Lung microvascular endothelial cell (primary cell): ENCODE measurements around the gene MUC5AC. TPM values are rescaled to one million over a fixed set of nuclear protein-coding genes. Genes with fewer than 3 reads are reported as not detected.
"Not testable (repeated sequence)": the region's sequence is repeated elsewhere in the genome, so short reads cannot be mapped to it uniquely, and the experiment has no call there.

Experiments used
- DNase-seq, 2 donors: peaks; one replicate each; pipeline versions ENCODE4 v3.0.0 to v3.0.0-alpha.2; 2010; ENCODE audit warnings: low read depth in 2 of 2
- total RNA-seq: library from RNA; depleted of rRNA; stranded (reverse); fragments of >200 nt; gene quantifications from 2 replicates; pipeline ENCODE4 v1.2.1, GENCODE V29; 2014

MUC5AC gene
- total RNA-seq, 1 donor from 2014 or later, result not detected

DNA sequence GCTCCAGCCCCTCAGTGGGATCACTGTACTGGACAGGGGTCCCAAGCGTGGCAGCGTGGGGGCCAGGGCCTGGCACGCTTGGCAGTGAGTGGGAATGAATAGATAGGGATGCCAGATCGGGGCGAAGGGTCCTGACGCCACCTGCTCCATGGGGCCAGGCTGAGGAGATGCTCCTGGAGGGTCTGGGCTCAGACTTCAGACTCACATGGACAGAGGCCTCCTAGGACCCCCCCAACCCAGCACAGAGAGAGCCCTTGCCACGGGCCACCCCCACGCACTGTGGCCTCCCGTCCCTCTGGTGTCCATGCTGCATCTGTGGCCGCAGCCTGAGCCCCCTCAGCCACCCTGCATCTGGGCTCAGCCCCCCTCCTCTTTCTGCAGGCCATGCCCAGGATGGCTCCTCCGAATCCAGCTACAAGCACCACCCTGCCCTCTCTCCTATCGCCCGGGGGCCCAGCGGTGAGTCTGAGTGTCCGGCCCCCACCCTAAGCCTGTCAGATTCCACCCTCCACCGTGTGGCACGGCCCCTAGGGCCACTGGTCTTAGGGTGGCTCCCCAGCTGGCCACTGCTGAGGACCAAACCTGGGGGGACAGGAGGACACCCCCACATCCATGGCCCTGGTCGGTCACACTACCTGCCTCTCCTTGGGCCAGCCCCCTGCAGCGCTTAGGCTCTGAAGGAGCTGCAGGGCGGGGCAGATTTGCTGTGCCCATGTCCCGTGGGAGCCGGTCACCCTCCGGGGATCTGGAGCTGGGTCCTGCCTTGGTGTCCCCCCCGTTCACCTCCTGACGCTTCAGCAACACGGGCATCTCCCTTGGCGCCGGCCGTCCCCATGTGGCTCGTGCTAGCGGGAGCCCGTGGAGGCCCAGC is 2.7 kb downstream of the MUC5AC start:
- no peak for DNase-seq

DNA sequence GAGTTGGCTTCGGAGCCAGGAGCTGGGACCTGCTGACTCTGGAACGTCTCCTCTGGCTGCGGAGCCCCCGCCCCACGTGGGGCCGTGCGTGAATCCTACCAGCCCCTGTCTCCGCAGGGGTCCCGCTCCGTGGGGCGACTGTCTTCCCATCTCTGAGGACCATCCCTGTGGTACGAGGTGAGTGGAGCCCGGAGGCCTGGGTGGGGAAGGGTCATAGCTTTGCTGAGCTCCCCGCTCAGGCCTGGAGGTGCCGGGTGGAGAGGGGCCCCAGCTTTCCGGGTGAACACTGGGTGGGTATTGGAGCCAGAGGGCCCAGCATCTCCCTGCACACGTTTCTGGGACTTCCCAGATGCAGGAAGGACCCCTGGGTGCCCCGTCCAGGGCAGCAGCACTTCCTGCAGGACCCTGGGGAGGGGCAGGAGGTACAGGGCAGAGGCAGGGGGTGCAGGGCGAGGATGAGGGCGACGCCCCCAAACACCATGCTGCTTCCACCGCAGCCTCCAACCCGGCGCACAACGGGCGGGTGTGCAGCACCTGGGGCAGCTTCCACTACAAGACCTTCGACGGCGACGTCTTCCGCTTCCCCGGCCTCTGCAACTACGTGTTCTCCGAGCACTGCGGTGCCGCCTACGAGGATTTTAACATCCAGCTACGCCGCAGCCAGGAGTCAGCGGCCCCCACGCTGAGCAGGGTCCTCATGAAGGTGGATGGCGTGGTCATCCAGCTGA is 3.8 kb downstream of the MUC5AC start:
- no peak for DNase-seq

DNA sequence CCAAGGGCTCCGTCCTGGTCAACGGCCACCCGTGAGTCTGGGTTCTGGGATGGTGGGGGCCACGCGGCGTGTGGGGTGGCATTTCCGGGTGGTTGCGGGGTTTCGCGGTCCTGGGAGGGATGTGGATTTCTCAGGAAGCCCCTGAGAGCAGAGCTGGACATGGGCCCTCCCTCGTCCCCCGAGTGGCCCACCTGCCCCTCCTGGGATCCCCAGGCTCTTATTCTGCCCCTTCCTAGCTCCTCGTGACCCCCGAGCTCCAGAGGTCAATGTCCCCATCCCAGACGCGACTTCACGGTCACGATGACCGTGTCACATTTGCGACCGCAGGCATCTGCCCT is 4.4 kb downstream of the MUC5AC start:
- DNase-seq, result no peak

DNA sequence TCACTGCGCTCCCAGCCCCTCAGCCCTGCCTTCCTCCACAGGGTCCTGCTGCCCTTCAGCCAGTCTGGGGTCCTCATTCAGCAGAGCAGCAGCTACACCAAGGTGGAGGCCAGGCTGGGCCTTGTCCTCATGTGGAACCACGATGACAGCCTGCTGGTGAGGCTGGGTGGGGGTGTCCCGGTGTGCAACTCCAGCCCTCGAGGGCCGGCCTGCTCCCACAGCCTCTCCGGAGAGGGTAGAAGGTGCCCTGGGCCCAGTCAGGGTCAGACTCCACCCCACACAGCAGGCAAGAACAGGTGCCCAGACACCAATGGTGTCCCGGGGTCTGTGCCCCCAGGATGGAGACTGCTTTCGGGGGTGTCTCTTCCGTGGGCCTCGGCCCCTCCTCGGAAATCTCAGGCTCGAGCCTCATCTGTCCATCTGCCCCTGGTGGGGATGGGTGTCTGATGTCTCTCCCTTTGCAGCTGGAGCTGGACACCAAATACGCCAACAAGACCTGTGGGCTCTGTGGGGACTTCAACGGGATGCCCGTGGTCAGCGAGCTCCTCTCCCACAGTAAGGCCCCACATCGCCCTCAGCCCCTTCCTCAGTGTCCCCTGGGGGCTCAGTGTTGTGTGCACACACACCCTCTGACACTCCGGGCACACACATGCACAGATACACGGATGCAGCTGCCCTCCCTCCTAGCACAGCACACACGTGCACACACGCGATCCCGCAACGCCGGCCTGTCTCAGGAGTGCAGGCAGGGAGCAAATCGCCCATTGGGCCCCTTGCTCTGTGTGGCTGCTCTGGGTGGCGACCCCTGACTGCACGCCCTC is 4.9 kb downstream of the MUC5AC start:
- no peak for DNase-seq

- no peak for DNase-seq
These were observed 5.7 kb downstream of the MUC5AC start for GRCh38 chr11:1163321-1163910.

DNA sequence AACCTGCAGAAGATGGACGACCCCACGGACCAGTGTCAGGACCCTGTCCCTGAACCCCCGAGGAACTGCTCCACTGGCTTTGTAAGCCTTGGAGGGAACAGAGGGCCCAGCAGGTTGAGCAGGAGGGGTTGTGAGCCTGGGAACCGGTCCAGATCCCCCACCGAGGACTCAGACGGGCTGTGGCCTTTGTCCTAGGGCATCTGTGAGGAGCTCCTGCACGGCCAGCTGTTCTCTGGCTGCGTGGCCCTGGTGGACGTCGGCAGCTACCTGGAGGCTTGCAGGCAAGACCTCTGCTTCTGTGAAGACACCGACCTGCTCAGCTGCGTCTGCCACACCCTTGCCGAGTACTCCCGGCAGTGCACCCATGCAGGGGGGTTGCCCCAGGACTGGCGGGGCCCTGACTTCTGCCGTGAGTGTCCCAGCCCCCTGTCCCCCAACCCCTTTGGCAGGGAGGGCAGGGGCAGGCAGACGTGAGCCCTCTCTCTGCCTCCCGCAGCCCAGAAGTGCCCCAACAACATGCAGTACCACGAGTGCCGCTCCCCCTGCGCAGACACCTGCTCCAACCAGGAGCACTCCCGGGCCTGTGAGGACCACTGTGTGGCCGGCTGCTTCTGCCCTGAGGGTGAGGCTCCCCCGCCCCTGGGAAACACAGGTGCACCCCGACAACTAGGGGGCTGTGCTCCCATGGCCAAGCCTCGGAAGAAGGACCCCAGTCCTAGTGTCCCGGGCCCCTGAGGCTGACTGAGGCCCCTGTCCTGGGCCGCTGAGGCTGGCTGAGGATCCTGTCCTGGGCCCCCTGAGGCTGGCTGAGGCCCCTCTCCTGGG is 6.4 kb downstream of the MUC5AC start:
- DNase-seq, result no peak

DNA sequence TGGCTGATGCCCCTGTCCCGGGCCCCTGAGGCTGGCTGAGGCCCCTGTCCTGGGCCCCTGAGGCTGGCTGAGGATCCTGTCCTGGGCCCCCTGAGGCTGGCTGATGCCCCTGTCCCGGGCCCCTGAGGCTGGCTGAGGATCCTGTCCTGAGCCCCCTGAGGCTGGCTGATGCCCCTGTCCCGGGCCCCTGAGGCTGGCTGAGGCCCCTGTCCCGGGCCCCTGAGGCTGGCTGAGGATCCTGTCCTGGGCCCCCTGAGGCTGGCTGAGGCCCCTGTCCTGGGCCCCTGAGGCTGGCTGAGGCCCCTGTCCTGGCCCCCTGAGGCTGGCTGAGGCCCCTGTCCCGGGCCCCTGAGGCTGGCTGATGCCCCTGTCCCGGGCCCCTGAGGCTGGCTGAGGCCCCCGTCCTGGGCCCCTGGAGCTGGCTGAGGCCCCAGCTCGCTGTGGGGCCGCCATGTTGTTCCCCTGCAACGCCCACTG is 7.1 kb downstream of the MUC5AC start:
- DNase-seq, result not testable (repeated sequence)

DNA sequence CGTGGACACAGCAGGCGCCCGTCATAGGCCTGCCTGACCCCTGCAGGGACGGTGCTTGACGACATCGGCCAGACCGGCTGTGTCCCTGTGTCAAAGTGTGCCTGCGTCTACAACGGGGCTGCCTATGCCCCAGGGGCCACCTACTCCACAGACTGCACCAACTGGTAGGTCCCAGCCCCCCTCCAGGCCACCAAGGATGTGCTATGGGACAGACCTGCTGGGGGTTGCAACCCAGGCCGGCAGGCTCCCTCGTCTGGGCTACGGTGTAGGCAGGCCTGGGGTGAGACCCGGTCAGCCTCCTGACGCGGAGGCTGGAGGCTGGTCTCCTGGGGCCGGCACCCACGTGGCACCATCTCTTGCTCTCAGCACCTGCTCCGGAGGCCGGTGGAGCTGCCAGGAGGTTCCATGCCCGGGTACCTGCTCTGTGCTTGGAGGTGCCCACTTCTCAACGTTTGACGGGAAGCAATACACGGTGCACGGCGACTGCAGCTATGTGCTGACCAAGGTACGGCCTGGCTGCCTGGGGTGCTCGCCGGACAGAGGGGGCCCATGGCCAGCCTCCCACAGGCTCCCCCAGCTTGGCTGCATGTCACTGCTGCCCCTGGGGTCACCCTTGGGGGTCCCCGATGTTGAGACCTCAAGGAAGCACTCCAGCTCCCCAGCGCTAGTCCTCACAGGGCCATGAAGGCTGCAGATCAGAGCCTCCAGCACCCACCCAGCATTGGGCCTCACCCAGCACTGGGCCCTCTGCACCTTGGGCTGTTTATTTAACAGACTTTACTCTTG is 7.7 kb downstream of the MUC5AC start:
- no peak for DNase-seq

DNA sequence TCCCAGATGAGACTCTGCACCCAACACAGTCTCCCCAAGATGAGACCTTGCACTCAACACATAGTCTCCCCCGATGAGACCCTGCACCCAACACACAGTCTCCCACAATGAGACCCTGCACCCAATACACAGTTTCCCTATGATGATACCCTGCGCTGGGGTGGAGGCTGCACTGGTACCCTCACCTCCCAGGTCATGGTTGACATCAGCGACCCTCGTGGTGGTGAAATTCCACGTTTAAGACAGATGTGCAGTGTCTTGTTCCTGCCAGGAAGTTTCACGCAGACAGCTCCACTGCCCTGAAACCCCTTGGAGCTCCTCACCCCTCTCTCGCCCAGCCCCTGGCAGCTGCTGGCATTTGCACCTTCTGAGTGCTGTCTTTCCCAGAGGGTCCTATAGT is 9.5 kb downstream of the MUC5AC start:
- no peak for DNase-seq

- no peak for DNase-seq
These were observed 10.0 kb downstream of the MUC5AC start for GRCh38 chr11:1167751-1168231.

DNA sequence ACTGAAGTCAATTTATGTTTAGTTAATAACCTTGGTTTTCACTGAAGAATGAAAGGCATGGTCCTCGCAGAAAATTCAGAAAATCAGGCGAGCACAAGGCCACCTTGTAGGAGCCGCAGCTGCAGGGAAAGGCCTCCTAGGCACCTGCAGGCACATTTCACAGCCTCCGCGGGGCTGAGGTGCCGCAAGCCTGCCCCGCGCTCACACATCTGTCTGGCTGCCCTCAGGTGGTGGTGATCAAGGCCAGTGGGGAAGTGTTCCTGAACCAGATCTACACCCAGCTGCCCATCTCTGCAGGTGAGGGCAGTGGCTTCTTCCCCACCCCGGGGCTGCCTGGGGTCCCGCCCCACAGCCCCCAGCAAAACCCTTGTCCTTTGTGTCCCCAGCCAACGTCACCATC is 10.5 kb downstream of the MUC5AC start:
- no peak for DNase-seq

- DNase-seq, result no peak
These were observed 11.0 kb downstream of the MUC5AC start for GRCh38 chr11:1168721-1169161.

DNA sequence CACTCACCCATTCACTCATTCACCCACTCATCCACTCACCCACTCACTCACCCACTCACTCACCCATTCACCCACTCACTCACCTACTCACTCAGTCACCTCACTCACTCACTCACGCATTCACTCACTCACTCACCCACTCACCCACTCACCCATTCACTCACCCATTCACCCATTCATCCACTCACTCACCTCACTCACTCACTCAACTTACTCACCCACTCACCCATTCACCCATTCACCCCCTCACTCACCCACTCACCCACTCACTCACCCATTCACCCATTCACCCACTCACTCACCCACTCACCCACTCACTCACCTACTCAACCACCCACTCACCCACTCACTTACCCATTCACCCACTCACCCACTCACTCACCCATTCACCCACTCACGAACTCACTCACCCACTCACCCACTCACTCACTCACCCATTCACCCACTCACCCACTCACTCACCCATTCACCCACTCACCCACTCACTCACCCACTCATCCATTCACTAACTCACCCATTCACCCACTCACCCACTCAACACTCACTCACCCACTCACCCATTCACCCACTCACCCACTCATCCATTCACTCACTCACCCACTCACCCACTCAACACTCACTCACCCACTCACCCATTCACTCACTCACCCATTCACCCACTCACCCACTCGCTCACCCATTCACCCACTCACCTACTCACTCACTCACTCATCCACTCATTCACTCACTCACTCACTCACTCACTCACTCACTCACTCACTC is 13.7 kb downstream of the MUC5AC start:
- no peak for DNase-seq

- no peak for DNase-seq
These were observed 14.4 kb downstream of the MUC5AC start for GRCh38 chr11:1171985-1172728.

- no peak for DNase-seq
These were observed 15.0 kb downstream of the MUC5AC start for GRCh38 chr11:1172729-1173117.

DNA sequence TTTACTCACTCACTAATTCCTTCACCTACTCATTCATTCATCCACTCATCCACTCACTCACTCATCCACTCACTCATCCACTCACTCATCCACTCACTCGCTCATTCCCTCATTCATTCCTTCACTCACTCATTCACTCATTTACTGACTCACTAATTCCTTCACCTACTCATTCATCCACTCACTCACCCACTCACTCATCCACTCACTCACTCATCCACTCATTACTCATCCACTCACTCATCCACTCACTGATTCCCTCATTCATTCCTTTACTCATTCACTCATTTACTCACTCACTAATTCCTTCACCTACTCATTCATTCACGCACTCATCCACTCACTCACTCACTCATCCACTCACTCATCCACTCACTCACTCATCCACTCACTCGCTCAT is 15.6 kb downstream of the MUC5AC start:
- DNase-seq, result not testable (repeated sequence)

DNA sequence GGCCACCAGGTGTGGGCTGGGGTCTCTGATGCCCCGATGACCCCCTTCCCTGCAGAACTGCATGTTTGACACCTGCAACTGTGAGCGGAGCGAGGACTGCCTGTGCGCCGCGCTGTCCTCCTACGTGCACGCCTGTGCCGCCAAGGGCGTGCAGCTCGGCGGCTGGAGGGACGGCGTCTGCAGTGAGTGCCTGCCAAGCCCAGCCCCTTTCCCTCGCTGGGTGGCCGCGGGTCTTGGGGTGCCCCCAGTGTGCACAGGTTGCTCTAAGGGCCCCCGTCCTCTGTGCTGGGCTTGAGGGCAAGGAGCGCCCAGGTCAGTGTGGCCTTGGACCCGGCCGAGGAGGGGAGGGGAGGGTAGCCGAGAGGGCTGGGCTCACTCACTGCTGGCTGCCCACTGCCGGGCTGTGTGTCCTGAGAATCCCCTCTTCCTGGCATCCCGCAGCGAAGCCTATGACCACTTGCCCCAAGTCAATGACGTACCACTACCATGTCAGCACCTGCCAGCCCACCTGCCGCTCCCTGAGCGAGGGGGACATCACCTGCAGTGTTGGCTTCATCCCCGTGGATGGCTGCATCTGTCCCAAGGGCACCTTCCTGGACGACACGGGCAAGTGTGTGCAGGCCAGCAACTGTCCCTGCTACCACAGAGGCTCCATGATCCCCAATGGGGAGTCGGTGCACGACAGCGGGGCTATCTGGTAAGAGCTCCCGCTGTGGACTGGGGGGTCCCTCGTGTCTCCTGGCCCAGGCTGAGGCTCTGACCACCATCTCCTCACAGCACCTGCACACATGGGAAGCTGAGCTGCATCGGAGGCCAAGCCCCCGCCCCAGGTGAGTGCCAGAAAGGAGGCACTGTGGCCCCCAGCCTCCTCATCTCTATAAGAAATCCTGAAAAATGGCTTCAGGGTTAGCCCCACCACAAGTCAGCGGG is 17.0 kb downstream of the MUC5AC start:
- DNase-seq, result no peak
